GM19455 (cell line): Measurements from ENCODE around the gene OSCP1.
"Not testable (repeated sequence)": the region's sequence is repeated elsewhere in the genome, so short reads cannot be mapped to it uniquely, and the experiment has no call there.

ENCODE experiments used
- ATAC-seq: cut with Tn5 transposase; IDR thresholded peaks from one replicate; pipeline ENCODE4 v1.9.1; 2021; ENCODE audit not compliant: unreplicated experiment

The OSCP1 gene, protein sequence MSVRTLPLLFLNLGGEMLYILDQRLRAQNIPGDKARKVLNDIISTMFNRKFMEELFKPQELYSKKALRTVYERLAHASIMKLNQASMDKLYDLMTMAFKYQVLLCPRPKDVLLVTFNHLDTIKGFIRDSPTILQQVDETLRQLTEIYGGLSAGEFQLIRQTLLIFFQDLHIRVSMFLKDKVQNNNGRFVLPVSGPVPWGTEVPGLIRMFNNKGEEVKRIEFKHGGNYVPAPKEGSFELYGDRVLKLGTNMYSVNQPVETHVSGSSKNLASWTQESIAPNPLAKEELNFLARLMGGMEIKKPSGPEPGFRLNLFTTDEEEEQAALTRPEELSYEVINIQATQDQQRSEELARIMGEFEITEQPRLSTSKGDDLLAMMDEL

DNA sequence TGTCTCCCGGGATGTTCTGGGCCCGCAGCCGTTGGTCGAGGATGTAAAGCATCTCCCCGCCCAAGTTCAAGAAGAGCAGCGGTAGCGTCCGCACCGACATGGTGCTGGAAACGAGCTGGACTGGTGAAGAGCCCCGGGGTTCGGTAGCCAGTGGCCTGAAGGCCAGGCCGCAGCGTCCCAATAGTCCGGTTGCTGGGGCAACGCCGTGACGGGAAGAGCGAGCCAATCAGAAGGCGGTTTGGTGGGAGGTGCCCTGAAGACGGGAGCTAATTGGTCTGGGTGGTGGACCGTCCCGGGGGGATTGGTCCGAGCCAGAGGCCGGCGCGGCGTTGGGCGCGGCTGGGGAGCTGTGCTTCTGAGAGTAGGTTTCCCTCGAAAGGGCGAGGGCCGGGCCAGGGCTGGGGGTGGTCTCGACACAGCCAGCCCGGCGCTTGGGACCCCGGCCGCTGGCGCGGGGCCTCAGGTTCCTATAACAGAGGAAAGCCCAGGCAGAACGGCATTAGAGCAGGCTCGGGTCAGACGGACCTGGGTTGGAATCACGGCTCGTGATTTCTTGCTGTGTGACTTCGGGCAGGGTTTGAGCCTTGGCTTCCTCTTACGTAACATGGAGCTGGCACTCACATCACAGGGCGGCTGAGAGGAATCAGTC is at the start of gene OSCP1:
Gene OSCP1 (minus strand): TSS at position 182 of the 649 bp plus-strand sequence. CDS start 82 bp downstream, at position 100.
- peak; percentile 98 for ATAC-seq

DNA sequence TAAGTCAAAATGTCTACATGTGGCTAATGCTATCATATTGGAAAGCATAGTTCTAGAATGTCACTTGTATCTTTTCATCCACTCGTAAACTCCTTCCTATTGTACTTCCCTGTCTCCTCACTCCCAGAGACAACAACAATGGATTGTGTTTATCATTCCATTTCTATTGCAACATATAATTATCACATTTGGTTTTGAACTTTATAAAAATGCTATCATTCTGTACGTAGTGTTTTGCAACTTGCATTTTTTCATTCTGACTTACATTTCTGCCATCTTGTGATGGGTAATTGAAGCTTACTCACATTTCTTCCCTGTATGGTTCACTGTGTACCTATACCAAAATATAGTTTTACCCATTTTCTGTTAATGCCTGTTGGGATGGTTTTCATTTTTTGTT is 47.0 kb upstream of the OSCP1 start:
- ATAC-seq, result no peak

DNA sequence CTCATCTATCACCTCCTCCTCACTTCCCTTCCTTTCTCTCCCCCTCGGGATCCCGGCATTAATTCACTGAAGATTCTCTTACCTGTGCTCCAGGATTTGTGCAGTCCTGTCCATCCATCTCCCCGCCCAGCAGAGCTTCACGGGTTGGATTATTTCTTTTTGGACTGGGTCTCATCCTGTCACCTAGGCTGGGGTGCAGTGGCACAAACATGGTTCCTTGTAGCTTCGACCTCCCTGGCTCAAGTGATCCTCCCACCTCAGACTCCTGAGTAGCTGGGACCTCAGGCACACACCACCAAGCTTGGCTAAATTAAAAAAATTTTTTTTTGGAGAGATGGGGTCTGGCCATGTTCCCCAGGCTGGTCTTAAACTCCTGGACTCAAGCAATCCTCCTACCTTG is 44.7 kb upstream of the OSCP1 start:
- ATAC-seq, result no peak

DNA sequence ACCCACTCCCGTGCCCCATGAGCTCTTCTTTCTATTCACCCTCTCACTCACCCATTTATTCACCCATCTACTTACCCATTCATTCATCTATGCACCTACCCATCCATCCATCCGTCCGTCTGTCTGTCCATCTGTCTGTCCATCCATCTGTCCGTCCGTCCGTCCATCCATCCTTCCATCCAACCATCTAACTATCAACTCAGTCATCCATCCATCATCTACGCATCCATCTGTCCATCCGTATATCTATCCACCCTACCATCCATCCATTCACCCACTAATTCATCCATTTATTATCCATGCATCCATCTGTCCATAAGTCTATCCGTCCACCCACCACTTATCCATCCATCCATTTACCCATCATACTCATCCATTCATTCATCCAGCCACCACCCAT is 43.3 kb upstream of the OSCP1 start:
- ATAC-seq, result no peak

DNA sequence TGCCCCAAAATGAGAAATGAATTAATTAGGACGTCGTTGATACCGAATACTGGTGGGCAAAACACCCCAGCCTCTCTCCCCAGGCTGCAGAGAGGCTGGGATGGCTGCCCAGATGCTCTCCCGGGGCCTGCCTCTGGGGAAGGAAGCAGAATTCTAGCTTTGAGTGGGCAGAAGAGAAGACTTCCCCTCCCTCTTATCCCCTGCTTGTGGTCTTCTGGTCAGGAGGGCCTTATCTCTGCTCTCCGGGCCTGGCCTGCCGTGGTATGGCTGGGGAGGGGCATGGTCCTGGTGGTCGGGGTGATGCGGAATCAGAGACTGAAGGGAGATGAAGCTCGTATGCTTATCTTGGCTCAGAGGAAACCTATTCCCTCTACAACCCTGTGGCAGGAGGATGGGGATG is 42.2 kb upstream of the OSCP1 start:
- no peak for ATAC-seq

DNA sequence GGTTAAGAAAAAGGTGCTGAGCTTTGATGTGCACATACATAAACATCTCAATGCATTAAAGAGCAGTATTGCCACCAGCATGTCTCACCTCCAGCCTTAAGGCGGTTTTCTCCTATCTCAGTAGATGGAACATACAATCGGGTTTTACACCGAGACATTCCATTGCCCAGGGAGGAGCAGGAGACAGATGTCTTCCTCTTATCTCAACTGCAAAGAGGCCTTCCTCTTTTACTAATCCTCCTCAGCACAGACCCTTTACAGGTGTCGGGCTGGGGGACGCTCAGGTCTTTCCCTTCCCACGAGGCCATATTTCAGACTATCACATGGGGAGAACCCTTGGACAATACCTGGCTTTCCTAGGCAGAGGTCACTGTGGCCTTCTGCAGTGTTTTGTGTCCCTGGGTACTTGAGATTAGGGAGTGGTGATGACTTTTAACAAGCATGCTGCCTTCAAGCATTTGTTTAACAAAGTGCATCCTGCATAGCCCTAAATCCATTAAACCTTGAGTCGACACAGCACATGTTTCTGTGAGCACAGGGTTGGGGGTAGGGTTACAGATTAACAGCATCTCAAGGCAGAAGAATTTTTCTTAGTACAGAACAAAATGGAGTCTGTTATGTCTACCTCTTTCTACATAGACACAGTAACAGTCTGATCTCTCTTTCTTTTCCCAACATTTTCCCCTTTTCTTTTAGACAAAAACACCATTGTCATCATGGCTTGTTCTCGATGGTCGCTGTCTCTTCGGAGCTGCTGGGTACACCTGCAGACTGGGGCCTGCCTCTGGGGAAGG is 39.2 kb upstream of the OSCP1 start:
- ATAC-seq, result not testable (repeated sequence)

DNA sequence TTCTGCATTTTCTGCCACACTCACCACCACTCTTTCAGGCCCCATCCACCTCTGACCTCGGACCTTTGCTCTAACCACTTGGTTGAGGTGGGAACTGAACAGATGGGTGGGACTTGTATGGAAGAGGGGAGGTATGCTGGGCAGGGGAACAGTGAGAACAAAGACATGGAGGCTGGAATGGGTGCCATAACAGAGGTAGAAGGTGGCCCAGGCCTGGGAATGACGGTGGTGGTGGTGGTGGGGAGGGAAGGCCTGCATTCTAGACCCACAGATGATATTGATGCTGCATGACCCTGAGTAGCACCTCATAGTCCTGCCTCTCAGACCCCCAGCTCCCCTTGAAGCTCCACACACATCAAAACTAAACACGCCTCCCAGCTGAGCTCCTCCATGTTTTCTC is 37.7 kb upstream of the OSCP1 start:
- ATAC-seq, result no peak

DNA sequence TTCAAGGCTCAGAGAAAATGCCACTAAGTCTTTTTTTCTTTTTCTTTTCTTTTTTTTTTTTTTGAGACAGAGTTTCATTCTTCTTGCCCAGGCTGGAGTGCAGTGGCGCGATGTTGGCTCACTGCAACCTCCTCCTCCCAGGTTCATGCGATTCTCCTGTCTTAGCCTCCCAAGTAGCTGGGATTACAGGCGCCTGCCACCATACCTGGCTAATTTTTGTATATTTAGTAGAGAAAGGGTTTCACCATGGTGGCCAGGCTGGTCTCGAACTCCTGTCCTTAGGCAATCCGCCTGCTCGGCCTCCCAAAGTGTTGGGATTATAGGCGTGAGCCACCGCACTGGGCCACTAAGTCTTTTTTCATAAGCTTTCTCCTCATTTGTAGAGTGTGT is 37.1 kb upstream of the OSCP1 start:
- not testable (repeated sequence) for ATAC-seq

DNA sequence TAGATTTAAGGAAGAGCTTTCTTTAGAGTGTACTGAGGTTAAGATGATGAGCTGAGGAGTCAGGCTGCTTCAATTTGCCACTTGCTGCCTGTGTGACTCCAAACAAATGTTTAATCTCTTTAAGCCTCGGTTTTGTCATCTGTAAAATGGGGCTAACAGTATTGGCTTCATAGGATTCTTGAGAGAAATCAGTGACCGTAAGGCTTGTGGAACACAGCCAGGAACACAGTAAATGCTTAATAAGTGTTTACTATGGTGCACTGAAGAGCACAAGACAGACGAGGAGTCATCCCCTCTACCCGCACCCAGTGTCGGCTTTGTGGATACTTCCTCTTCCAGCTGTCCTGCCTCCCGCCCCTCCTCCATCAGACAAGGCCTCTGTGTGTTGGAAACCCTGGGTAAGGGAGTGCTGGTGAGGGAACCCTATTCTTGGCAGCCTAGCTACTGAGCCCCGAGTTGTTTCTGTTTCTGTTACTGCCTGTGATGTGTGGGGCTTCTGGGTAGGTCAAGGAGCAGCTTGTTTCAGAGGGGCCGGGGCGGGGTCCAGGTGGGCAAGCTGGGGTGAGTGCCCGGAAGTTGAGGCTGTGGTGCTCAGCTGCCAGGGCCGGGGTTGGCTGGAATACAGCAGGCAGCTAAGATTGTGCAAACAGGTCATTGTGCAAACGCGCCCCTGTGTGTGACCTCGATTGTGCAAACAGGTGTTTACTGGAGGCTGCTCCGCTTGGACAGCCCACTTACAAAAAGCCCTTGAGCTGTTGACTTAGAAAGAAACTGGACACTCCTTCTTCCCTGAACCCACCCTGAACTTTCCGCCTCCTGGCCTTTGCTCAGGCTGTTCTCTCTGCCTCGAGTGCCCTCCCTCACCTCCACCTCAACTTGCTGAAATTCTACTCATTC is 36.4 kb upstream of the OSCP1 start:
- ATAC-seq, result no peak

DNA sequence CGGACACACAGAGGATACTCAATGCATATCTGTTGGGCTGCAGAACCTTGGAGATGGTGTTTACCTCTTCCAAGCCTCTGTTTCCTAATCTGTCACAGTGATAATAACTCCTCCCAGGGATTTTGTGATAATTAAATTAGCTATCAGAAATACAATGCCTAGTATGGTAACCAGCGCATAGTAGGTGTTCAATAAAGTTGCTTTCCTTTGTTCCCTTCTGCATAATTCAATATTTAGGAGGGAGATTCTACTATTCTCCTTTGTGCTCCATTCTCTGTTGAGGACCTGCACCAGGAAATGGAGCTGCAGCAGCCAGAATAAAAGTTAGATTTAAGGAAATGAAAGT is 35.8 kb upstream of the OSCP1 start:
- ATAC-seq, result no peak

DNA sequence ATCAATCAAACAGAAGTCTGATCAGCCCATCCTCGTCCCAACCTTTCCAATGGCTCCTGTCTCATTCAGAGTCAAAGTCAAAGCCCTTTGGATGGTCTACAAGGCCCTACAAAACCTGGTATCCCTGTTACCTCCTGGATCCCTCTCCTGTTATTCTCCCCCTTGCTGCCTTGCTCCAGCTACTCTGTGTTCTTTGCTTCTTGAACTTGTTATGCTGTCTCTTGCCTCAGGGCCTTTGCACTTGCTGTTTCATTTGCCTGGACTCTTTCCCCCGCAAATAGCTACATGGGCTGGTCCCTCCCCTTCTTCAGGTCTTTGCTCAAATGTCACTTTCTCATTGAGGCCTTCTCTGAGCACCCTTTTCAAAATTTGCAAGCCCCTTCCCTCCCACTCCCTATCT is 33.8 kb upstream of the OSCP1 start:
- no peak for ATAC-seq

DNA sequence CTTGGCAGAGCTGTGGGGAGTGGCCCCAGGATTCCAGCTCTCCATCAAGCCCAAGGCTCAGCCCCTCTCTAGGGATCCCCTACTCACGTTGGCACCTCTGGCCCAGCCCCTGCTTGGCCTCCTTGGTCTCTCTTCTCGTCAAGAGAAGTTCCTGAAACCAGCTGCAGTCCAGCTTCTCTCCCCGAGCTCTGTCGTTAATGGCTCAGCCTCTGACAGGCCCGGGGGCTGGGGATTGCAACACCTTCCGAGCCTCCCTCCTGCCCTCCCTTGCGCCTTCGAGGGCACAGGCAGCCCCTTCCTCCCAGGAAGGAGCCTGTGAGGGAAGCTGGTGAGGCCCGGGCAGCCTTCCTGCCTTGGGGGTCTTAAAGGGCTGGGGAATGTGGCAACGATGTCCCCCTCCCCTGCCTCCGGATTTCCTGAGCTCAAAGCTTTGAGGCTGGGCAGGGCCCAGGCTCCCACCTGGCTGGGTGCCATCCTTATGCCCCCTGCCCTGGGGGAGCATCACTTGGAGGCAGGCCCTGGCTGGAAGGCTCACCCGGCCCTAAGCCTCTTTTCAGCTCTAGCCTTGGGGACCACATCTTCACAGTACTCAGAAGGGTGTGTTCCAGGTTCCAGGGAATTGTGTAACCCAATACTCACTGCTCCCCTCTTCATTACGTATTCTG is 32.6 kb upstream of the OSCP1 start, which contains the start of gene CSF3R:
Gene CSF3R (minus strand): TSS at position 190 of the 665 bp plus-strand sequence. CDS start 3,417 bp downstream, outside the sequence.
- ATAC-seq, result no peak

DNA sequence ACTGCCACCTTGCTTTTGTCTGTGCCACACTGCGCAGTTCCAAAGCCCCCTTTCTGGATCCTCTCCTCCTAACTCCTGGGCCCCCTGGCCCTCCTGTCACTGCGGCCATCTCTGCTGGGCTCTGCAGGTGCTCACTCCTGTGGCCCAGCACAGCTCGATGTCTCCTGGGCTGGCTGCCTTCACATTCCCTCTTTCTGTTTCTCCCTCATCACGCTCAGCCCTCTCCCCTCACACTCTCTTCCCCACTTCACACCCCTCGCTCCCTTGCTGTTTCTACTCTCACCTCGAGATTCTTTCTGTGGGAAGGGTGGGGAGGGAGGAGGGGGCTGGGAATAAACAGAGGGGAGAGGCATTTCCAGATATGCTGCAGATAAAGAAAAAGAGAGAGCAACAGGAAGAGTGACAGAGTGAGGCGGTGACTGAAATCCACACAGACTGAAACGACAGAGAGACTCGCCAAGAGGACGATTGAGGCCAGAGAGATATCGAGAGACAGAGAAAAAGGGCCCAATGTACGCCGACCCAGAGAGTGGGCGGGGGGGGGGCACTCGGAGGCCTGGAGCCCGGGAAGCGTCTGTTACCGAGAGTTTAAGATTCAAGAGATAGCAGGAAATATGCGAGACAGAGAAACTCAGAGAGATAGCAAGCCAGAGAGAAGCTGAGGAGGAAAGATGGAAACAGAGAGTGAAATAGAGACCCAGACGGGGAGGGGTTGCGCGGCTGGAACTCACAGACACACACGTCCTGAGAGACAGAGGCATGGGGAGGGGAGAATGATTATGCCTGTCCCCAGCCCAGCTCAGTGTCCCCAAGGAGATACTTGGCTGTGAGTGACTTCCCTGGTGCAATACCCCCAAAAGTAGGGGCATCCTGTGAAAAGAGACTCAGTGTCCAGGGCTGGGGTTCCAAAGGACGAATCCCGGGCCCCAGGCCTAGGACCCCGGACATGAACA is 31.8 kb upstream of the OSCP1 start:
- no peak for ATAC-seq

DNA sequence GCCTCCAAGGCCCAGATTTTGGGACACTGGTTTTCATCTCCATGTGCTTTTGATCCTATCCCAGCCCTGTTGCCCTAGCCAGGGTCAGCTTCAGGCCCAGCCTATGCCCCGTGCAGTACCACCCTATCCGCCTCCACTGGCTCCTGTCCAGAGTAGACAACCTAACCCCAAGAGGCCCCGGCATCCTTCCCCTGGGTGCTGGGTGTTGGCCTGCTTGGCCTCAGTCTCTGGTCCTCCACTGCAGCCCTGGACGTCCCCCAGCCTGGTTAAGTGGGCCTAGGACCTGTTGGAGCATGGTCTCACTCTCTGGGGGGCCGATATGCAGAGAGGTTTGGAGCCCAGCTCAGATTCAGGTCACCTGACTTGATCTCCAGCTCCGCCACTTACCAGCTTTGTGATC is 30.8 kb upstream of the OSCP1 start:
- ATAC-seq, result no peak

DNA sequence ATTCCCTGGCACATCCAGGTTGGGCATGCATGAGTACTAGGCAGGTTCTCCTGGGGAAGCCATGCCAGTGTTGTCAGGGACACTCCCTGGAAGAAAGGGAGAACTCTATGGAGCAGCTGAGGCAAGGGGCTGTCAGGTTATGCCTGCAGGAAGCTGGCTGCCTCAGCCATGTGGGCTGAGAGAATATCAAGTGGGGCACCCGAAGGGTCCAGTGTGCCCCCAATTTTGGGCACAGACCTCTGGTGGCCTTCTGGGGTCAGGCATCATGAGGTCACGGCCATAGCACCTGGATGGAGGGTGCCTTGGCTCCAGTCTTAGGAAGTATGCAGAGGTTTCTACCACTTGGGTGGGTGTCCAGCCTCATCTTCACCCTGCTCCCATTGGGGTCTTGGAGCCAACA is 29.9 kb upstream of the OSCP1 start:
- no peak for ATAC-seq

DNA sequence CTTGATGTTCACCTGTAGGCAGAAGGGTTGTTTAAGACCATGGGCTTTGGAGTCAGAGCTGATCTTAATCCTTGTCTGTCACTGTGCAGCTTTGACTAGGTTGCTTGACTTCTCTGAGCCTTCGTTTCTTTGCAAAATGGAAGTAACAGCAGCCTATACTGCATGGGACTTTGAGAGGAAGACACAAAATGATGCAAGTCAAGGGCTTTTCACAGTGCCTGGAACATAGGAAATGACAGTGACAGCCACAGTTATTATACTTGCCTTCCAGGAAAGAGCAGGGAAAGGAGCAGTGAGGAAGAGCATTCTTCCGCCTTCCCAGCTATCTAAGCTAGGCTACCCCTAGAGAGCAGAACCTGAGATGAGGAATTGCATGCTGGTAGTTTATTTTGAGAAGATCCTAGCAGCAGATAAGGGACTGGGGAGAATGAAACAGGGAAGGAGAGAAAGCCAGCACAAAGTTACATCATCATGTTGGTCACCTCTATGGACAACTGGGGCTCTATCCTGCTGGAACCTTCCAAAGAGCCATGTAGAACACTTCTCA is 29.3 kb upstream of the OSCP1 start:
- no peak for ATAC-seq

DNA sequence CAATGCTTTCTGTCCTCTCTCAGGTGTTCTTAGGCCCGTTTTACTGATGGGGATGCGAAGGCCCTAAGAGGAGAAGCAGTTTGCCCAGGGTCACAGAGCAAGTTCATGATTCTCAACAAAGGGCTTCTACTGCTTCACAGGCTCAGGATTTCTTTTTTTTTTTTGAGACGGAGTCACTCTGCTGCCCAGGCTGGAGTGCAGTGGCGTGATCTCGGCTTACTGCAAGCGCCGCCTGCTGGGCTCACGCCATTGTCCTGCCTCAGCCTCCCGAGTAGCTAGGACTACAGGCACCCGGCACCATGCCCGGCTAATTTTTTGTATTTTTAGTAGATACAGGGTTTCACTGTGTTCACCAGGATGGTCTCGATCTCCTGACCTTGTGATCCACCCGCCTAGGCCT is 27.4 kb upstream of the OSCP1 start:
- ATAC-seq, result not testable (repeated sequence)

DNA sequence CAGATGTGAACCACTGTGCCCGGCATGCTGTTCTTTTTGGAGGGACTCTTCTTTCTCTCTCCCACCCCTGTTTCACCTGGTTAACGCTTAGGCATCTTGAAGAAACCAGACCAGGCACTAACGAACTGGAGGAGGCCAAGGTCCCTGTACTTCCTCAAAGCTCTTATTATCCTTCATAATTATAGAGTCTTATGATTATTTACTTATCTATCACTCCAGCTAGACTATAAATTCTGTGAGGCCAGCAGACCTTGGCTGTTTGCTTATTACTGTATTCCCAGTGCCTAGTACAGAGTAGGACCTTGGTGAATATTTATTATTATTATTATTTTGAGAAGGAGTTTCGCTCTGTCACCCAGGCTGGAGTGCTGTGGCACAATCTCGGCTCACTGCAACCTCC is 26.7 kb upstream of the OSCP1 start:
- ATAC-seq, result no peak
